ENCODE measurements around the gene MAGI3.

DNA sequence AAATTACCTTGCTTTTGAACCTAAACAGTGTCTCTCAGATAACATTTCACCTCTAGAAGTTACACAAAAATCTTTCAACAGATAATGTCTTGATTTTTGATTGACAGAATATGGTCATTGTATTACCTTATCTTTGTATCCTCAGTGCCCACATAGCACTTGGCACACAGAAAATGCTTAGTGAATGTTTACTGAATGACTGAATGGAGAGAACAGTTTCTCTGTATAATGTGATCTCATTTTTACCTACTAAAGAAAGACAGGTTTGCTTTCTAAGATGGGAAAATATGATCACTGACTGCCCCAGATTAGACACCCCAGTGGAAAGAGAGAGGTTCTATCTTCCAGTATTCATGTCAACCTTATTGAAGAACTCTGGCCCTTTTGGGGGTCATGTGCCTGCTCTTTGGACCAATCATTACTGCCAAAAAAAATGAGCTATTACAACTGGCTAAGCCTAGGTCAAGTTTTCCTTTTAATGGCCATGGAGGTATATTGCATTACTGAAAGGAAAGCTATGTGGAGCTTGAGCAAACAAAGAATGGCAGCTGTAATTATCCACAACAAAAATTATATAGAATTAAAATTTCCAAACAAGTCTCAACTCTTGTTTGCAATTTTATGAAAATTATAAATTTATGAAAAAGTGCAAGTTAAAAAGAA lies 117.4 kb downstream of the MAGI3 start:
- TF ChIP-seq, protein P1, sequence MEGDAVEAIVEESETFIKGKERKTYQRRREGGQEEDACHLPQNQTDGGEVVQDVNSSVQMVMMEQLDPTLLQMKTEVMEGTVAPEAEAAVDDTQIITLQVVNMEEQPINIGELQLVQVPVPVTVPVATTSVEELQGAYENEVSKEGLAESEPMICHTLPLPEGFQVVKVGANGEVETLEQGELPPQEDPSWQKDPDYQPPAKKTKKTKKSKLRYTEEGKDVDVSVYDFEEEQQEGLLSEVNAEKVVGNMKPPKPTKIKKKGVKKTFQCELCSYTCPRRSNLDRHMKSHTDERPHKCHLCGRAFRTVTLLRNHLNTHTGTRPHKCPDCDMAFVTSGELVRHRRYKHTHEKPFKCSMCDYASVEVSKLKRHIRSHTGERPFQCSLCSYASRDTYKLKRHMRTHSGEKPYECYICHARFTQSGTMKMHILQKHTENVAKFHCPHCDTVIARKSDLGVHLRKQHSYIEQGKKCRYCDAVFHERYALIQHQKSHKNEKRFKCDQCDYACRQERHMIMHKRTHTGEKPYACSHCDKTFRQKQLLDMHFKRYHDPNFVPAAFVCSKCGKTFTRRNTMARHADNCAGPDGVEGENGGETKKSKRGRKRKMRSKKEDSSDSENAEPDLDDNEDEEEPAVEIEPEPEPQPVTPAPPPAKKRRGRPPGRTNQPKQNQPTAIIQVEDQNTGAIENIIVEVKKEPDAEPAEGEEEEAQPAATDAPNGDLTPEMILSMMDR (IDR thresholded peaks at IDR 0.05): no peak
- no peak for TF ChIP-seq POLR2A (IDR thresholded peaks at IDR 0.05)
- no peak for TF ChIP-seq POLR2AphosphoS5 (IDR thresholded peaks at IDR 0.05)
